K562 (cell line): ENCODE measurements around the gene HSD17B8. TPM values are rescaled to one million over a fixed set of nuclear protein-coding genes. Genes with fewer than 3 reads are reported as not detected.

Source experiments
- ARHGAP35 ChIP-seq: fragments of 450-650 bp; IDR thresholded peaks from 2 replicates; pipeline ENCODE4 v1.6.1; 2018; ENCODE audit not compliant: partially characterized antibody
- BACH1 ChIP-seq: fragments of 200-800 bp; sonication (Bioruptor generic); IDR thresholded peaks from 2 replicates; pipeline ENCODE4 v1.6.1; 2016; ENCODE audit warnings: missing genetic modification characterization, missing compliant biosample characterization
- CCAR2 ChIP-seq: fragments of 200-400 bp; formaldehyde crosslinking; IDR thresholded peaks from 2 replicates; pipeline ENCODE4 v1.6.1; 2017; ENCODE audit warnings: mild to moderate bottlenecking, low read depth, low read length
- GABPB2 ChIP-seq: fragments of 250-450 bp; sonication (Bioruptor Pico); conservative IDR thresholded peaks from 2 replicates; pipeline ENCODE4 v1.5.1; 2021; ENCODE audit warnings: mild to moderate bottlenecking
- KDM4B ChIP-seq, 2 experiments: fragments of 450-650 bp in 1 of 2; sonication (generic) in 1 of 2; IDR thresholded peaks; 2 replicates each; pipeline ENCODE4 v1.6.1; 2016 to 2017; ENCODE audit warnings: borderline replicate concordance in 2 of 2, antibody characterized with exemption in 1 of 2, low read depth in 1 of 2, mild to moderate bottlenecking in 1 of 2
- KLF10 ChIP-seq: fragments of 250-450 bp; sonication (Bioruptor Pico); IDR thresholded peaks from 2 replicates; pipeline ENCODE4 v1.6.1; 2021; ENCODE audit warnings: matching md5 sums
- MTA2 ChIP-seq: fragments of 450-650 bp; IDR thresholded peaks from 2 replicates; pipeline ENCODE4 v1.6.1; 2016; ENCODE audit warnings: low read depth
- PCBP2 ChIP-seq: fragments of 200-400 bp; formaldehyde crosslinking; IDR thresholded peaks from 2 replicates; pipeline ENCODE4 v1.6.1; 2018; ENCODE audit warnings: low read length, low read depth, mild to moderate bottlenecking, moderate library complexity; ENCODE audit not compliant: poor library complexity, severe bottlenecking
- PHB2 ChIP-seq: fragments of 450-650 bp; IDR thresholded peaks from 2 replicates; pipeline ENCODE4 v1.6.1; 2017; ENCODE audit warnings: low read depth
- PML ChIP-seq: IDR thresholded peaks from 2 replicates; pipeline ENCODE4 v1.6.1; 2012; ENCODE audit warnings: low read length, inconsistent platforms
- PTBP1 ChIP-seq: fragments of 200-400 bp; formaldehyde crosslinking; IDR thresholded peaks from 2 replicates; pipeline ENCODE4 v1.6.1; 2017; ENCODE audit warnings: low read depth, low read length
- RBFOX2 ChIP-seq: fragments of 200-400 bp; formaldehyde crosslinking; IDR thresholded peaks from 2 replicates; pipeline ENCODE4 v1.6.1; 2017; ENCODE audit warnings: low read depth, mild to moderate bottlenecking, low read length, moderate library complexity
- SOX6 ChIP-seq: fragments of 450-650 bp; IDR thresholded peaks from 2 replicates; pipeline ENCODE4 v1.6.1; 2014; ENCODE audit warnings: mild to moderate bottlenecking
- TCF7L2 ChIP-seq: fragments of 150-350 bp; IDR thresholded peaks from 2 replicates; pipeline ENCODE4 v1.6.1; 2016; ENCODE audit warnings: low read depth, mild to moderate bottlenecking, low read length, moderate library complexity
- YY1 ChIP-seq, 3 experiments: IDR thresholded peaks; 2 replicates each; pipeline ENCODE4 v1.6.1; 2011; ENCODE audit warnings: low read length in 2 of 3, mild to moderate bottlenecking in 2 of 3, moderate library complexity in 2 of 3, borderline replicate concordance in 1 of 3, control low read depth in 1 of 3, low read depth in 1 of 3; ENCODE audit not compliant: insufficient read depth in 3 of 3, insufficient replicate concordance in 2 of 3, control insufficient read depth in 1 of 3, insufficient read length in 1 of 3; ENCODE audit errors: extremely low read depth in 1 of 3
- ZC3H4 ChIP-seq: sonication (generic); formaldehyde crosslinking; IDR thresholded peaks from 2 replicates; pipeline ENCODE4 v1.9.0; 2021; ENCODE audit warnings: missing genetic modification reagents, borderline replicate concordance
- ZFP36 ChIP-seq: fragments of 150-350 bp; IDR thresholded peaks from 2 replicates; pipeline ENCODE4 v1.6.1; 2018; ENCODE audit warnings: low read length, low read depth; ENCODE audit not compliant: partially characterized antibody
- ZFPM2 ChIP-seq: fragments of 250-450 bp; sonication (Bioruptor Pico); IDR thresholded peaks from 2 replicates; pipeline ENCODE4 v1.5.1; 2022; ENCODE audit warnings: mild to moderate bottlenecking
- polyA plus RNA-seq, 8 experiments: library from polyadenylated mRNA; depleted of rRNA in 4 of 8; stranded (reverse) in 5 of 8; unstranded in 3 of 8; fragments of >200 nt; fragmentation: Nextera tagmentation in 2 of 8; fragmentation: Illumina TruSeq in 1 of 8; extraction: Ambion mirVana in 2 of 8; extraction: Trizol in 1 of 8; gene quantifications; 2 replicates each; pipeline versions ENCODE4 v1.2.1 to v1.2.3, GENCODE V29; 2011 to 2014; ENCODE audit warnings: inconsistent platforms in 1 of 8, missing spikeins in 1 of 8
- total RNA-seq, 7 experiments: library from RNA; depleted of rRNA in 6 of 7; stranded (reverse); fragments of >200 nt in 6 of 7; fragmentation: Illumina TruSeq in 2 of 7; extraction: Trizol in 2 of 7; gene quantifications; 2 replicates each; pipeline versions ENCODE4 v1.2.1 to v1.2.3, GENCODE V29; 2011 to 2021; ENCODE audit warnings: low replicate concordance in 1 of 7
- TF ChIP-seq, protein P1 (sequence below): fragments of 450-650 bp; formaldehyde crosslinking; IDR thresholded peaks from 2 replicates; pipeline ENCODE4 v1.4.0; 2020; ENCODE audit warnings: mild to moderate bottlenecking
- TF ChIP-seq, protein P2 (sequence below): sonication (generic); formaldehyde crosslinking; IDR thresholded peaks from 2 replicates; pipeline ENCODE4 v1.8.0; 2023; ENCODE audit warnings: mild to moderate bottlenecking, missing genetic modification reagents
- TF ChIP-seq, protein P3 (sequence below): fragments of 450-650 bp; formaldehyde crosslinking; IDR thresholded peaks from 2 replicates; pipeline ENCODE4 v1.4.0; 2022; ENCODE audit warnings: mild to moderate bottlenecking, moderate library complexity
- TF ChIP-seq, protein P4 (sequence below): sonication (generic); formaldehyde crosslinking; IDR thresholded peaks from 2 replicates; pipeline ENCODE4 v1.8.1; 2023; ENCODE audit warnings: mild to moderate bottlenecking, missing genetic modification reagents

The HSD17B8 gene
- total and polyA plus RNA-seq, 9 of the 15 experiments (the other 6 are each of a cell fraction or from before 2014, with no cell fraction given), result 3.7 to 35.2 (median 14.2) TPM

DNA sequence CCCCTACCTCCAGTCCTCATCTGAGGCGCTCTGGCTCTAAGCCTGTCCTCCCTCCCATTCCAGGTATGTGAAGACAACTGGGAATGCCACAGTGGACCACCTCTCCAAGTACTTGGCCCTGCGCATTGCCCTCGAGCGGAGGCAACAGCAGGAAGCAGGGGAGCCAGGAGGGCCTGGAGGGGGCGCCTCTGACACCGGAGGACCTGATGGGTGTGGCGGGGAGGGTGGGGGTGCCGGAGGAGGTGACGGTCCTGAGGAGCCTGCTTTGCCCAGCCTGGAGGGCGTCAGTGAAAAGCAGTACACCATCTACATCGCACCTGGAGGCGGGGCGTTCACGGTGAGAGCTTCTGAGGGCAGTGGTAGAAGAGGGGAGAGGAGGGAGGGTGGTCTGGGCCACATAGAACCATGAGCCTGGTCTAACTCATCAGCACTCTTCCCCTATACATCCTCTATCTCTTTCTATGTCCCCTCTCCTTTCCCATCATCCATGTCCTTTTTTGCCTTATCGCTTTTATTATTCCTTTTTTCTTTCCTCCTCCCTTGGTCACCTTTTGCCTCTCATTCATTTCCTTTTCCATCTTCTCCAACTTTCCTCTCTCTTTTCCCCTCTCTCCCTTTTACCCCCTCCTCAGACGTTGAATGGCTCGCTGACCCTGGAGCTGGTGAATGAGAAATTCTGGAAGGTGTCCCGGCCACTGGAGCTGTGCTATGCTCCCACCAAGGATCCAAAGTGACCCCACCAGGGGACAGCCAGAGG is 7.4 kb downstream of the HSD17B8 start (continued):
- TF ChIP-seq, protein P1, sequence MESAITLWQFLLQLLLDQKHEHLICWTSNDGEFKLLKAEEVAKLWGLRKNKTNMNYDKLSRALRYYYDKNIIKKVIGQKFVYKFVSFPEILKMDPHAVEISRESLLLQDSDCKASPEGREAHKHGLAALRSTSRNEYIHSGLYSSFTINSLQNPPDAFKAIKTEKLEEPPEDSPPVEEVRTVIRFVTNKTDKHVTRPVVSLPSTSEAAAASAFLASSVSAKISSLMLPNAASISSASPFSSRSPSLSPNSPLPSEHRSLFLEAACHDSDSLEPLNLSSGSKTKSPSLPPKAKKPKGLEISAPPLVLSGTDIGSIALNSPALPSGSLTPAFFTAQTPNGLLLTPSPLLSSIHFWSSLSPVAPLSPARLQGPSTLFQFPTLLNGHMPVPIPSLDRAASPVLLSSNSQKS (CRISPR knock-in tag), result no peak
- TF ChIP-seq CCAR2 (no peak), PCBP2 (no peak), ZC3H4 (CRISPR knock-in tag) (no peak), RBFOX2 (0 out of 2 replicates have a peak, but pooled peaks have one; percentile 39), YY1 (IDR thresholded peaks at IDR 0.05; ENCODE audit: borderline replicate concordance in 1 of 3, control insufficient read depth in 1 of 3, extremely low read depth in 1 of 3, insufficient read depth in 3 of 3, insufficient read length in 1 of 3, insufficient replicate concordance in 2 of 3, low read depth in 1 of 3, low read length in 2 of 3) (peak in 1 of 3 experiments; percentile 20), BACH1 (tag) (no peak), GABPB2 (CRISPR knock-in tag) (no peak), ARHGAP35 (peak; percentile 33), KLF10 (CRISPR knock-in tag) (no peak), SOX6 (no peak), ZFPM2 (CRISPR knock-in tag) (no peak), MTA2 (no peak), ZFP36 (no peak), PML (no peak), PHB2 (no peak), PTBP1 (0 out of 2 replicates have a peak, but pooled peaks have one; percentile 71), KDM4B (IDR thresholded peaks at IDR 0.05; ENCODE audit: borderline replicate concordance in 2 of 2, low read depth in 1 of 2) (no peak), TCF7L2 (no peak)
- TF ChIP-seq, protein P2, sequence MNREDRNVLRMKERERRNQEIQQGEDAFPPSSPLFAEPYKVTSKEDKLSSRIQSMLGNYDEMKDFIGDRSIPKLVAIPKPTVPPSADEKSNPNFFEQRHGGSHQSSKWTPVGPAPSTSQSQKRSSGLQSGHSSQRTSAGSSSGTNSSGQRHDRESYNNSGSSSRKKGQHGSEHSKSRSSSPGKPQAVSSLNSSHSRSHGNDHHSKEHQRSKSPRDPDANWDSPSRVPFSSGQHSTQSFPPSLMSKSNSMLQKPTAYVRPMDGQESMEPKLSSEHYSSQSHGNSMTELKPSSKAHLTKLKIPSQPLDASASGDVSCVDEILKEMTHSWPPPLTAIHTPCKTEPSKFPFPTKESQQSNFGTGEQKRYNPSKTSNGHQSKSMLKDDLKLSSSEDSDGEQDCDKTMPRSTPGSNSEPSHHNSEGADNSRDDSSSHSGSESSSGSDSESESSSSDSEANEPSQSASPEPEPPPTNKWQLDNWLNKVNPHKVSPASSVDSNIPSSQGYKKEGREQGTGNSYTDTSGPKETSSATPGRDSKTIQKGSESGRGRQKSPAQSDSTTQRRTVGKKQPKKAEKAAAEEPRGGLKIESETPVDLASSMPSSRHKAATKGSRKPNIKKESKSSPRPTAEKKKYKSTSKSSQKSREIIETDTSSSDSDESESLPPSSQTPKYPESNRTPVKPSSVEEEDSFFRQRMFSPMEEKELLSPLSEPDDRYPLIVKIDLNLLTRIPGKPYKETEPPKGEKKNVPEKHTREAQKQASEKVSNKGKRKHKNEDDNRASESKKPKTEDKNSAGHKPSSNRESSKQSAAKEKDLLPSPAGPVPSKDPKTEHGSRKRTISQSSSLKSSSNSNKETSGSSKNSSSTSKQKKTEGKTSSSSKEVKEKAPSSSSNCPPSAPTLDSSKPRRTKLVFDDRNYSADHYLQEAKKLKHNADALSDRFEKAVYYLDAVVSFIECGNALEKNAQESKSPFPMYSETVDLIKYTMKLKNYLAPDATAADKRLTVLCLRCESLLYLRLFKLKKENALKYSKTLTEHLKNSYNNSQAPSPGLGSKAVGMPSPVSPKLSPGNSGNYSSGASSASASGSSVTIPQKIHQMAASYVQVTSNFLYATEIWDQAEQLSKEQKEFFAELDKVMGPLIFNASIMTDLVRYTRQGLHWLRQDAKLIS (CRISPR knock-in tag), result no peak
- TF ChIP-seq, protein P3, sequence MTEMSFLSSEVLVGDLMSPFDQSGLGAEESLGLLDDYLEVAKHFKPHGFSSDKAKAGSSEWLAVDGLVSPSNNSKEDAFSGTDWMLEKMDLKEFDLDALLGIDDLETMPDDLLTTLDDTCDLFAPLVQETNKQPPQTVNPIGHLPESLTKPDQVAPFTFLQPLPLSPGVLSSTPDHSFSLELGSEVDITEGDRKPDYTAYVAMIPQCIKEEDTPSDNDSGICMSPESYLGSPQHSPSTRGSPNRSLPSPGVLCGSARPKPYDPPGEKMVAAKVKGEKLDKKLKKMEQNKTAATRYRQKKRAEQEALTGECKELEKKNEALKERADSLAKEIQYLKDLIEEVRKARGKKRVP (CRISPR knock-in tag), result no peak
- TF ChIP-seq, protein P4, sequence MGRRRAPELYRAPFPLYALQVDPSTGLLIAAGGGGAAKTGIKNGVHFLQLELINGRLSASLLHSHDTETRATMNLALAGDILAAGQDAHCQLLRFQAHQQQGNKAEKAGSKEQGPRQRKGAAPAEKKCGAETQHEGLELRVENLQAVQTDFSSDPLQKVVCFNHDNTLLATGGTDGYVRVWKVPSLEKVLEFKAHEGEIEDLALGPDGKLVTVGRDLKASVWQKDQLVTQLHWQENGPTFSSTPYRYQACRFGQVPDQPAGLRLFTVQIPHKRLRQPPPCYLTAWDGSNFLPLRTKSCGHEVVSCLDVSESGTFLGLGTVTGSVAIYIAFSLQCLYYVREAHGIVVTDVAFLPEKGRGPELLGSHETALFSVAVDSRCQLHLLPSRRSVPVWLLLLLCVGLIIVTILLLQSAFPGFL (CRISPR knock-in tag), result no peak
